ENCODE data around the gene YOD1. TPM values are rescaled to one million over a fixed set of nuclear protein-coding genes. Genes with fewer than 3 reads are reported as not detected.

The YOD1 gene
- total and polyA plus RNA-seq, 2 of the 13 experiments (the other 11 are each of a cell fraction or from before 2014, with no cell fraction given) = 3.4 to 9.1 TPM

DNA sequence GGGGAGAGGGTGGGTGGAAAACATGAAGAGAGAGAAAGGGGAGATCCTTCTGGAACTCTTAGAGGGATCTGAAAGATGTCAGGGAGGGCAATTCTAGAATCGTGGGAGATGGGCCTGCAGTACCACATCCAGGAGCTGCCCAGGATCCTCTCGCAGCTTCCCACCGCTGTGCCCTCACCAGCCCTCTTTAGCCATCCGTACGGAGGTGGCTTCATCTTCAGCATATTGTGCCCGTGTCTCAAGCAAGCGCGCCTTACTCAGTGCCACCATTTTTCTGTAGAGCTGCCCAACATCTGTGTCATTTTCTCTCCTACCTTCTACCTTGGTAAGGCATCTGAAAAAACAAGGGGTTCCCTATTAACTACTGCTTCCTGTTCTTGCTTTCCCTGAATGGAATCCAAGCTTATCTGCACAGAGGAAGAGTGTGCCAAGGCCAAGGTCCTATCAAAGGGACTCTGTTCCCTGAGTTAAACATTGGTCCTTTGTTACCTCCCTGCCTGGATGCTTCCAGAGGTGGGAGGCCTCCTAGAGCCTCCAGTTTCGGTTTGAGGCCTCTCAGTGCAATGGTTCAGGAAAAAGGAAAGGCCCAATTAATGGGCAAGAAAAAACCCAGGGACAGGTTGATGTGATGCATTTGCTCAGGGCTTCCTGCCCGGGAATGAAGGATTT, 41.7 kb downstream of the YOD1 start (continued):
- TF ChIP-seq, protein P1, sequence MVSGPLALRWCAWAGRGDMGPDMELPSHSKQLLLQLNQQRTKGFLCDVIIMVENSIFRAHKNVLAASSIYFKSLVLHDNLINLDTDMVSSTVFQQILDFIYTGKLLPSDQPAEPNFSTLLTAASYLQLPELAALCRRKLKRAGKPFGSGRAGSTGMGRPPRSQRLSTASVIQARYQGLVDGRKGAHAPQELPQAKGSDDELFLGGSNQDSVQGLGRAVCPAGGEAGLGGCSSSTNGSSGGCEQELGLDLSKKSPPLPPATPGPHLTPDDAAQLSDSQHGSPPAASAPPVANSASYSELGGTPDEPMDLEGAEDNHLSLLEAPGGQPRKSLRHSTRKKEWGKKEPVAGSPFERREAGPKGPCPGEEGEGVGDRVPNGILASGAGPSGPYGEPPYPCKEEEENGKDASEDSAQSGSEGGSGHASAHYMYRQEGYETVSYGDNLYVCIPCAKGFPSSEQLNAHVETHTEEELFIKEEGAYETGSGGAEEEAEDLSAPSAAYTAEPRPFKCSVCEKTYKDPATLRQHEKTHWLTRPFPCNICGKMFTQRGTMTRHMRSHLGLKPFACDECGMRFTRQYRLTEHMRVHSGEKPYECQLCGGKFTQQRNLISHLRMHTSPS (CRISPR knock-in tag; IDR thresholded peaks at IDR 0.05; ENCODE audit: low read depth) = no peak
- TF ChIP-seq, protein P2, sequence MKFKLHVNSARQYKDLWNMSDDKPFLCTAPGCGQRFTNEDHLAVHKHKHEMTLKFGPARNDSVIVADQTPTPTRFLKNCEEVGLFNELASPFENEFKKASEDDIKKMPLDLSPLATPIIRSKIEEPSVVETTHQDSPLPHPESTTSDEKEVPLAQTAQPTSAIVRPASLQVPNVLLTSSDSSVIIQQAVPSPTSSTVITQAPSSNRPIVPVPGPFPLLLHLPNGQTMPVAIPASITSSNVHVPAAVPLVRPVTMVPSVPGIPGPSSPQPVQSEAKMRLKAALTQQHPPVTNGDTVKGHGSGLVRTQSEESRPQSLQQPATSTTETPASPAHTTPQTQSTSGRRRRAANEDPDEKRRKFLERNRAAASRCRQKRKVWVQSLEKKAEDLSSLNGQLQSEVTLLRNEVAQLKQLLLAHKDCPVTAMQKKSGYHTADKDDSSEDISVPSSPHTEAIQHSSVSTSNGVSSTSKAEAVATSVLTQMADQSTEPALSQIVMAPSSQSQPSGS (CRISPR knock-in tag; IDR thresholded peaks at IDR 0.05) = peak; percentile 45; the same call in 1 of the 2 replicates
- TF ChIP-seq THAP11 (CRISPR knock-in tag; IDR thresholded peaks at IDR 0.05) = peak; percentile 44; the same call in 1 of the 2 replicates
- no peak for TF ChIP-seq MYNN (CRISPR knock-in tag; IDR thresholded peaks at IDR 0.05; ENCODE audit: low read depth)
- TF ChIP-seq FOXK2 (IDR thresholded peaks at IDR 0.05) = no peak
- TF ChIP-seq POLR2AphosphoS2 (IDR thresholded peaks at IDR 0.05; ENCODE audit: low read depth, low read length) = no peak
- TF ChIP-seq SMAD3 (CRISPR knock-in tag; IDR thresholded peaks at IDR 0.05) = 0 out of 2 replicates have a peak, but pooled peaks have one; percentile 33
- no peak for TF ChIP-seq PCBP1 (IDR thresholded peaks at IDR 0.05; ENCODE audit: borderline replicate concordance, low read depth, low read length)
- no peak for TF ChIP-seq CCAR2 (optimal IDR thresholded peaks at IDR 0.05; ENCODE audit: low read depth, low read length)
- no peak for TF ChIP-seq CEBPB (IDR thresholded peaks at IDR 0.05; ENCODE audit: borderline replicate concordance, low read depth, low read length)
- no peak for TF ChIP-seq U2AF2 (IDR thresholded peaks at IDR 0.05; ENCODE audit: low read depth, low read length)
- TF ChIP-seq BRD4 (CRISPR knock-in tag; IDR thresholded peaks at IDR 0.05) = peak; percentile 8; the same call in 1 of the 2 replicates
- TF ChIP-seq HOXD1 (CRISPR knock-in tag; IDR thresholded peaks at IDR 0.05) = no peak
- TF ChIP-seq, protein P3, sequence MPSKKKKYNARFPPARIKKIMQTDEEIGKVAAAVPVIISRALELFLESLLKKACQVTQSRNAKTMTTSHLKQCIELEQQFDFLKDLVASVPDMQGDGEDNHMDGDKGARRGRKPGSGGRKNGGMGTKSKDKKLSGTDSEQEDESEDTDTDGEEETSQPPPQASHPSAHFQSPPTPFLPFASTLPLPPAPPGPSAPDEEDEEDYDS (CRISPR knock-in tag; IDR thresholded peaks at IDR 0.05) = peak; percentile 24; the same call in 1 of the 2 replicates
- TF ChIP-seq, protein P4, sequence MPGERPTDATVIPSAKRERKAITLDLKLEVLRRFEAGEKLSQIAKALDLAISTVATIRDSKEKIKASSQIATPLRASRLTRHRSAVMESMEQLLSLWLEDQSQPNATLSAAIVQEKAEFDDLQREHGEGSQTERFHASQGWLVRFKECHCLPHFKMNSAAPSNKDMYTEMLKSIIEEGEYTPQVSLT (CRISPR knock-in tag; IDR thresholded peaks at IDR 0.05; ENCODE audit: borderline replicate concordance, low read depth) = no peak
- TF ChIP-seq, protein P5, sequence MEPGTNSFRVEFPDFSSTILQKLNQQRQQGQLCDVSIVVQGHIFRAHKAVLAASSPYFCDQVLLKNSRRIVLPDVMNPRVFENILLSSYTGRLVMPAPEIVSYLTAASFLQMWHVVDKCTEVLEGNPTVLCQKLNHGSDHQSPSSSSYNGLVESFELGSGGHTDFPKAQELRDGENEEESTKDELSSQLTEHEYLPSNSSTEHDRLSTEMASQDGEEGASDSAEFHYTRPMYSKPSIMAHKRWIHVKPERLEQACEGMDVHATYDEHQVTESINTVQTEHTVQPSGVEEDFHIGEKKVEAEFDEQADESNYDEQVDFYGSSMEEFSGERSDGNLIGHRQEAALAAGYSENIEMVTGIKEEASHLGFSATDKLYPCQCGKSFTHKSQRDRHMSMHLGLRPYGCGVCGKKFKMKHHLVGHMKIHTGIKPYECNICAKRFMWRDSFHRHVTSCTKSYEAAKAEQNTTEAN (CRISPR knock-in tag; conservative IDR thresholded peaks at IDR 0.05) = no peak
- TF ChIP-seq, protein P6, sequence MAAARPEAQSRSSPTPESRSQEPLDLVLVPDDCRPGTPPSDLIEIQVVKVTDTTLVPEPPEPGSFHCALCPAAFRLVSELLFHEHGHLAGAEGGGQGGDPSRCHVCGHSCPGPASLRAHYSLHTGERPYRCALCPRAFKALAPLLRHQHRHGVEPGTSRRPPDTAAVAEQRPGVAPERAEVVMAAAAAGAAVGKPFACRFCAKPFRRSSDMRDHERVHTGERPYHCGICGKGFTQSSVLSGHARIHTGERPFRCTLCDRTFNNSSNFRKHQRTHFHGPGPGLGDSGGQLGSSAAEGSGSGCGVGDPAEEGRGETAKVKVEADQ (CRISPR knock-in tag; IDR thresholded peaks at IDR 0.05; ENCODE audit: borderline replicate concordance) = no peak
- TF ChIP-seq SRF (IDR thresholded peaks at IDR 0.05; ENCODE audit: low read depth, low read length) = no peak
- TF ChIP-seq ZNF496 (CRISPR knock-in tag; IDR thresholded peaks at IDR 0.05; ENCODE audit: insufficient replicate concordance) = no peak
- TF ChIP-seq ZNF672 (CRISPR knock-in tag; IDR thresholded peaks at IDR 0.05) = no peak
- TF ChIP-seq WIZ (CRISPR knock-in tag; IDR thresholded peaks at IDR 0.05) = no peak
